ENCODE measurements around the gene ALPL. TPM values are rescaled to one million over a fixed set of nuclear protein-coding genes. Genes with fewer than 3 reads are reported as not detected.
"Not testable (repeated sequence)": the region's sequence is repeated elsewhere in the genome, so short reads cannot be mapped to it uniquely, and the experiment has no call there.

Gene ALPL
- total RNA-seq, 1 donor from 2014 or later, result 10.0 TPM

DNA sequence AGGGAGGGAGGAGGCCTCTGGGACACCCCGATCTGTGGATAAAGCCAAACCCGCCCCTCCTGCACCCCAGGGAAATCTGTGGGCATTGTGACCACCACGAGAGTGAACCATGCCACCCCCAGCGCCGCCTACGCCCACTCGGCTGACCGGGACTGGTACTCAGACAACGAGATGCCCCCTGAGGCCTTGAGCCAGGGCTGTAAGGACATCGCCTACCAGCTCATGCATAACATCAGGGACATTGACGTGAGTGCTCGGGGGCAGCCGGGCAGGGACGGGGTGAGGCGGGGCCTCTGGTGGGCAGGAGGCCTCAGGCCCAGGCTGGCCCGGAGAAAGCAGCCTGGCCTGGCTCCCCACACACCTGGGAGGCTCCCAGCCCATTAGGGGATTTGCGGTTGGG, 54.7 kb downstream of the ALPL start:
- Mint-ChIP-seq H3K27me3 (ENCODE audit: unreplicated experiment) (peaks cover 8% of the 10 kb centered on the region), H3K4me1 (ENCODE audit: low read depth, unreplicated experiment) (peaks cover 13% of the 10 kb centered on the region), H3K27ac (ENCODE audit: unreplicated experiment) (no peak overlapping the region), H3K9me3 (ENCODE audit: unreplicated experiment) (no peaks in the 10 kb centered on the region), H3K36me3 (ENCODE audit: unreplicated experiment) (no peaks in the 10 kb centered on the region), H3K4me3 (ENCODE audit: unreplicated experiment) (no peak overlapping the region)
- TF ChIP-seq, protein P1, sequence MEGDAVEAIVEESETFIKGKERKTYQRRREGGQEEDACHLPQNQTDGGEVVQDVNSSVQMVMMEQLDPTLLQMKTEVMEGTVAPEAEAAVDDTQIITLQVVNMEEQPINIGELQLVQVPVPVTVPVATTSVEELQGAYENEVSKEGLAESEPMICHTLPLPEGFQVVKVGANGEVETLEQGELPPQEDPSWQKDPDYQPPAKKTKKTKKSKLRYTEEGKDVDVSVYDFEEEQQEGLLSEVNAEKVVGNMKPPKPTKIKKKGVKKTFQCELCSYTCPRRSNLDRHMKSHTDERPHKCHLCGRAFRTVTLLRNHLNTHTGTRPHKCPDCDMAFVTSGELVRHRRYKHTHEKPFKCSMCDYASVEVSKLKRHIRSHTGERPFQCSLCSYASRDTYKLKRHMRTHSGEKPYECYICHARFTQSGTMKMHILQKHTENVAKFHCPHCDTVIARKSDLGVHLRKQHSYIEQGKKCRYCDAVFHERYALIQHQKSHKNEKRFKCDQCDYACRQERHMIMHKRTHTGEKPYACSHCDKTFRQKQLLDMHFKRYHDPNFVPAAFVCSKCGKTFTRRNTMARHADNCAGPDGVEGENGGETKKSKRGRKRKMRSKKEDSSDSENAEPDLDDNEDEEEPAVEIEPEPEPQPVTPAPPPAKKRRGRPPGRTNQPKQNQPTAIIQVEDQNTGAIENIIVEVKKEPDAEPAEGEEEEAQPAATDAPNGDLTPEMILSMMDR (IDR thresholded peaks at IDR 0.05; ENCODE audit: partially characterized antibody, unreplicated experiment), result no peak
- DNase-seq, result no peak

DNA sequence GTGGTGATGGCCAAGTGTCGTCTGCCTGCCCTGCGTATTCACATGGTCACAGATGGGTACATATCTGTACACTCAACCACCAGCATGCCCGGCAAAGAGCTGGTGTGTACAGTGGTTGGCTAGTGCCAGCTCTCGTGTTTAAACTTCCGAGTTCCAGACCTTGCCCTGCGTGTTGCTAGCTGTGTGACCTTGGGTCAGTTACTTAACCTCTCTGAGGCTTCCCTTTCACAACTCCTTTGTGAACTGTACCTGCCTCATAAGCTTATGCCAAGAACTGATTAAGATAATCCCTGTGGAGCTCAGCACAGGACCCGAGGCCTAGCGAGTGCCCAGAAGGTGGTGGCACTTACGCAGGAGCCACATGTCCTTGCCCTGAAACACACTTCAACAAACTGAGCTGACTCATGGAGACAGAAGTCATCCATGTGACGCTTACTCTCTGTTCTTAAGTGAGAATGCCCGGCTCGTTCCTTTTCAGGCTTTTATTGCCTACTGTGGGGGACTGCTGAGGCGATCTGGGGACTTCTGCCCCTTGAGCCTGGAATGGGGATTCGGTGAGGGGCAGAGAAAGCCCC, 55.4 kb downstream of the ALPL start:
- DNase-seq, result no peak
- no peaks in the 10 kb centered on the region for H3K9me3 Mint-ChIP-seq (ENCODE audit: unreplicated experiment)
- no peak overlapping the region for H3K4me3 Mint-ChIP-seq (ENCODE audit: unreplicated experiment)
- H3K4me1 Mint-ChIP-seq (ENCODE audit: low read depth, unreplicated experiment), result peaks cover 13% of the 10 kb centered on the region
- peak overlapping the region; percentile 22 for H3K27ac Mint-ChIP-seq (ENCODE audit: unreplicated experiment)
- H3K36me3 Mint-ChIP-seq (ENCODE audit: unreplicated experiment), result no peaks in the 10 kb centered on the region
- TF ChIP-seq, protein P1 (IDR thresholded peaks at IDR 0.05; ENCODE audit: partially characterized antibody, unreplicated experiment), result no peak
- H3K27me3 Mint-ChIP-seq (ENCODE audit: unreplicated experiment), result peaks cover 8% of the 10 kb centered on the region

DNA sequence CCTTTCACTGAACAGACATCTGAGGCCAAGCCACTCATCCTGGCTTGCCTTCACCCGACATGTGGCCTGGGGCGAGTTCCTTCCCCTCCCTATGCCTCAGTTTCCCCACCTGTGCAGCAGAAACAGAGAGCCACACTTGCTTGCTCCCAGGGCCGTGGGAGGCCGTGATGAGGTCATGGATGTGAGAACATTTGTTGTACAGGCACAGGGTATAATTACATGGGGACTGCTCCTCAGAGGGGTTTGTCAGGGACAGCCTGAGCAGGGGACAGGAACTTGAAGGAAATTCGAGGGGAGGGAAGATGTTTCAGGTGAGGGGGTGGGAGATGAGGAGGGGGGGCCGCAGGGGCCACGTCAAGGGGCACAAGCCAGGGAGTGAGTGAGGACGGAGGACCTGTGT, 56.1 kb downstream of the ALPL start:
- Mint-ChIP-seq H3K4me3 (ENCODE audit: unreplicated experiment) (no peak overlapping the region), H3K27ac (ENCODE audit: unreplicated experiment) (no peak overlapping the region), H3K4me1 (ENCODE audit: low read depth, unreplicated experiment) (peaks cover 17% of the 10 kb centered on the region), H3K27me3 (ENCODE audit: unreplicated experiment) (peaks cover 8% of the 10 kb centered on the region), H3K9me3 (ENCODE audit: unreplicated experiment) (peaks cover 3% of the 10 kb centered on the region), H3K36me3 (ENCODE audit: unreplicated experiment) (no peaks in the 10 kb centered on the region)
- no peak for DNase-seq
- TF ChIP-seq, protein P1 (IDR thresholded peaks at IDR 0.05; ENCODE audit: partially characterized antibody, unreplicated experiment), result no peak

DNA sequence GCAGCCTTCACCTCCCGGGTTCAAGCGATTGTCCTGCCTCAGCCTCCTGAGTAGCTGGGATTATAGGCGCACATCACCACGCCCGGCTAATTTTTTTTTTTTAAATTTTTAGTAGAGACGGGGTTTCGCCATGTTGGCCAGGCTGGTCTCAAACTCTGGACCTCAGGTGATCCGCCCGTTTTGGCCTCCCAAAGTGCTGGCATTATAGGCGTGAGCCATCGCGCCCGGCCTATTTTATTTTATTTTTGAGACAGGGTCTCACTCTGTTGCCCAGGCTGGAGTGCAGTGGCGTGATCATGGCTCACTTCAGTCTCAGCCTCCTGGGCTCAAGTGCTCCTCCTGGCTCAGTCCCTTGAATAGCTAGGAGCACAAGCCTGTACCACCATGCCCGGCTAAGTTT, 57.1 kb downstream of the ALPL start:
- H3K27ac Mint-ChIP-seq (ENCODE audit: unreplicated experiment); DNase-seq; H3K27me3 Mint-ChIP-seq (ENCODE audit: unreplicated experiment); H3K4me3 Mint-ChIP-seq (ENCODE audit: unreplicated experiment); H3K36me3 Mint-ChIP-seq (ENCODE audit: unreplicated experiment); H3K9me3 Mint-ChIP-seq (ENCODE audit: unreplicated experiment): not testable (repeated sequence)
- H3K4me1 Mint-ChIP-seq (ENCODE audit: low read depth, unreplicated experiment), result peaks cover 17% of the 10 kb centered on the region

DNA sequence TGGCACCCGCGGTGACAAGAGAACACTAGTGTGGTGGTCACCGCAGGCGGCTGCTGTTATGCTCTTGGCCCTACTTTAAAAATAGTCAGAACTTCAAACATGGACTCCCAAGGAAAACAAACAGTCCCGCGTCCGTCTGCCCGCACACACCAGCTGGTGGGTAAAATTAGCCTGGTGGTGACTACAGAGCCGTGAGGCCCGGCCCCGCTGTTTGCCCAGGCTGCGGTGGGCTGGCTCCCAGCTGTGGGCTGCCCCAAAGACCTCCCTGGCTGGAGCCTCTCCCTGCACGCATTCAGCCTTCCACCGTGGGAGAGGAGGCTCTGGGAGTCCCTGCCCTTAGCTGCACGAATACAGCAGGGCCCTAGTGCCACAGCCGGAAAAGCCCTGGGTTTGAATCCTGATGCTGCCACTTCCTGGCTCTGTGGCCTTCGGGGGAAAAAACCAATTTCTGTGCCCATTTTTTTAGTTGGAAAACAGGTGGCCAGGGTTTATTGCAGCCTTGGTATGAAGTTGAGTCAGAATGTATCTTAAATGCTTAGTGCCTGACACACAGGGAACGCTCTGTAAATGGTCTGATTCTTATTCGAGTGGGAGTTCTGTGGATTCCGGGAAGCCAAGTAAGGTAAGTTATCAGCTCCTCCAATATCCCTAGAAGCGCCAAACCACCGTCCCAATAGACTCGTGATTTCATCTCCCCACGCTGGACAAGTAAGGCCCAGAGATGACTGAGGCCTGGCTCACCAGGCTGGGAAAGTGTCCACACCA, 58.2 kb downstream of the ALPL start:
- Mint-ChIP-seq H3K4me3 (ENCODE audit: unreplicated experiment) (no peak overlapping the region), H3K27ac (ENCODE audit: unreplicated experiment) (no peak overlapping the region), H3K36me3 (ENCODE audit: unreplicated experiment) (no peaks in the 10 kb centered on the region), H3K4me1 (ENCODE audit: low read depth, unreplicated experiment) (peaks cover 17% of the 10 kb centered on the region), H3K9me3 (ENCODE audit: unreplicated experiment) (peaks cover 3% of the 10 kb centered on the region), H3K27me3 (ENCODE audit: unreplicated experiment) (peaks cover 8% of the 10 kb centered on the region)
- TF ChIP-seq, protein P1 (IDR thresholded peaks at IDR 0.05; ENCODE audit: partially characterized antibody, unreplicated experiment), result no peak
- no peak for DNase-seq
